NCI-H128 (cell line): ENCODE results near the gene OR10AG1.

Experiments
- DNase-seq: peaks from one replicate; lab custom pipeline; 2025; ENCODE audit not compliant: unreplicated experiment; lab: John Stamatoyannopoulos, UW

The OR10AG1 gene, protein sequence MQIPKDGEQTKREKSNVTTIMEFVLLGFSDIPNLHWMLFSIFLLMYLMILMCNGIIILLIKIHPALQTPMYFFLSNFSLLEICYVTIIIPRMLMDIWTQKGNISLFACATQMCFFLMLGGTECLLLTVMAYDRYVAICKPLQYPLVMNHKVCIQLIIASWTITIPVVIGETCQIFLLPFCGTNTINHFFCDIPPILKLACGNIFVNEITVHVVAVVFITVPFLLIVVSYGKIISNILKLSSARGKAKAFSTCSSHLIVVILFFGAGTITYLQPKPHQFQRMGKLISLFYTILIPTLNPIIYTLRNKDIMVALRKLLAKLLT

DNA sequence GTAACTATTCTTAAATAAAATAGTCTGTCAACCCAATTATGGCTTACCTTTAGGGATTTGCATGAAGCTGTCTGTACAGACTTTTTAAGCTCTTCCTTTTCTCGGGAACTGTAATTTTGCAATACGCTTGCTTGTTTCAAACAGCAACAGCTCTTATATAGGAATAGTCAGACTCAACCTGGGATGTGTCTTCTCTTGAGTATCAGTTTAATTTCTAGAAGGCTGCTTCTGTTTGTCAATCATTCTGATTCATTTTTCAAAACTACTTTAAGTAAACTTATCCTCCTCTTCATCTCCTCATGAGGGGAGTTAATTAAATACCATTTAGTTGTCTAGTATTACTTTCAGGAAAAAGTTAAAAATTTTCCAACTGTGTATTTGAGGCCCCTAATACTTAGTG is at the start of gene OR10AG1:
TSS of gene OR10AG1 (minus strand) at position 101 of the 400 bp plus-strand sequence. CDS start at position 63, 38 bp downstream.
- DNase-seq, result no peak

DNA sequence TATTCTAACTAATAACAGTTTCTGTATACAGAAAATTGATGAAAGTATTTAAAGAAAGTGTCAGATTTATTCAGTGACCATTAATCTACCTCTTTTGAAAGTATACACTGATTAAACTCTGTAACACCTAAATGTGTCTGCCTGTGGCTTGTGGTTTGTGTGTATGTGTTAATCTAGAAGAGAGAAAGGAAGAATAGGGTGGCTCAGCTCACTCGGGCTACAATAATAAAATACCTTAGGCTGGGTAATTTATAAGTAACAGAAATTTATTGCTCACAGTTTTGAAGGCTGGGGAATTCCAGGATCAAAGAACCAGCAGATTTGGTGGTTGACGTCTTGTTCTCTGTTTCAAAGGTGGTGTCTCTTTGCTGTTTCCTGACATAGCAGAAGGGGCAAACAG is 44.1 kb upstream of the OR10AG1 start:
- DNase-seq, result no peak

DNA sequence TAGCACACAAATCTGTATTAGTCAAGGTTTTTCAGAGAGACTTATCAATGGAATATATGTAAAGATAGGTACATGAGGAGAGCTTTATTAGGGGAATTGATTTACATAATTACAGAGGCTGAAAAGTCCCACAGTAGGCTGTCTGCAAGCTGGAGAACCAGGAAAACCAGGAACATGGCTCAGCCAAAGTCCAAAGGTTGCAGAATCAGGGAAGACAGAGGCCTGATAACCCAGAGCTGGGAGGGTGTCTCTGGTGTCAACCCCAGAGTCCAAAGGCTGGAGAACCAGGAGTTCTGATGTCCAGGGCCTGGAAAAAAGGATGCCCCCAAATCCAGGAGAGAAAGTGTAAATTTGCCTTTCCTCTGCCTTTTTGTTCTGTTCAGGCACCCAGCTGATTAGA is 41.0 kb upstream of the OR10AG1 start:
- no peak for DNase-seq

DNA sequence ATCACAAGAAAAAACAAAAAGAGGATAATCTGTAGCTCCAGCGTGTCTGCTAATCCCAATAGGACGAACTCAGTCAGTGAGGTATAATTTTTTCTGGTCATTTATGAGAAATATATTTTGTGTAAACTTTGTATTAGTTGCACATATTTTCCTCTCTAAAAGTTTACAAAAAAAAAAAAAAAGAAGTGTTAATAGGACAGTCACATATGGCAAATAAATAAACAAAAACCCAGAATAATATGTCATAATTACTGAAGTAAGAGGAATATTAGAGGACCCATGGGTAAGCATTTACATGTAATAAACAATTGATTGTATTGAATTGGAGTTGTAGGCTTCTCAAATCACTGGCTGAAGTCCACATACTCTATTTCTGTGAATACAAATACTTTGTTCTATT is 24.8 kb upstream of the OR10AG1 start, which contains the start of gene OR5F1:
TSS of gene OR5F1 (minus strand) at position 101 of the 400 bp plus-strand sequence. CDS start at position 101, 0 bp downstream.
- no peak for DNase-seq

DNA sequence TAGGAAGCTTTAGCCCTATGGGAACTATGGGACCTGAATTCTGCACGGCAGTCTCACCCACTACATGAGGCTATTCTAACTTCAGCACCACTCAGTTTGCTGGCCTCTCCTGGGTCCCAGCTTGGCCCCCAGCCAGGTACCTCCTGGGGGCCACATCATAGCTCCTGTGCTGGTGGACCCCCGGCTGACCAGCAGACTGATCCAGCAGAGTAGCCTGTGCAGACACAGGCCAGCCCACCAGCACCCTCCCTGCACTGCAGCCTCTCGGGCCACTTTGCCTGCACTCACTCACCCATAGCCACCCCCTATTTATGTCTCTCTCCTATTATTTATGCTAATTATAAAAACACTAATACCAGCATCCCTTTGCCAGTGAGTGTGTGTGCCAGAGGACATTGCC is 1.2 kb upstream of the OR10AG1 start:
- DNase-seq, result no peak

DNA sequence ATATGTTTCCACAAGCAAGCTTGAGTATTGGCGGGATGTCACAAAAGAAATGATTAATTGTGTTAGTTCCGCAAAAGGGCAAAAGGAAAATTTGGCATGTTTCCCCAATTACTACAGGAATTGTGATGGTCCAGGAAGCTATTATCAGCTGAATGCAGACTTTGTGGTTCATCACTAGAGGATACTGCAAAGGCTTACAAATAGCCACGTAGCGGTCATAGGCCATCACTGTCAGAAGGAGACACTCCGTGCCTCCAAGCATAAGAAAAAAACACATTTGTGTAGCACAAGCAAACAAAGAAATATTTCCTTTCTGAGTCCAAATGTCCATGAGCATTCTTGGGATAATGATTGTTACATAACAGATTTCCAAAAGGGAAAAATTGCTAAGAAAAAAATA is 1.8 kb downstream of the OR10AG1 start:
- no peak for DNase-seq

DNA sequence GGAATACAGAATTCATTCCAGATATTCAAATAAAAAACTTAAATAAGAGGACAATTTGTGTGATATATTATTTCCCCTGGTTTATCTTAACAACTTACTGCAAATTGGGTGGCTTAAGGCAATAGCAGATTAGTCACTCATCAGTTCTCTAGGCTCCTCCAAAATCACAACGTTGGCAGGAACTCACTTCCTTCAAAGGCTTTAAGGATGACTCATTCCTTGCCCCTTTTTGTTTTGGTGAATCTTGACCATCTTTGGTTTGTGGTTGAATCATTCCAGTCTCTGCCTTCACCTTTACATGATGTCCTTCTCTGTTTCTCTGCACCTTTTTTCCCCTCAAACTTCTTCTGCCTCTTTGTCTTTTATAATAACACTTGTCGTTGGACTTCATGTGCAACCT is 3.4 kb downstream of the OR10AG1 start:
- DNase-seq, result no peak

DNA sequence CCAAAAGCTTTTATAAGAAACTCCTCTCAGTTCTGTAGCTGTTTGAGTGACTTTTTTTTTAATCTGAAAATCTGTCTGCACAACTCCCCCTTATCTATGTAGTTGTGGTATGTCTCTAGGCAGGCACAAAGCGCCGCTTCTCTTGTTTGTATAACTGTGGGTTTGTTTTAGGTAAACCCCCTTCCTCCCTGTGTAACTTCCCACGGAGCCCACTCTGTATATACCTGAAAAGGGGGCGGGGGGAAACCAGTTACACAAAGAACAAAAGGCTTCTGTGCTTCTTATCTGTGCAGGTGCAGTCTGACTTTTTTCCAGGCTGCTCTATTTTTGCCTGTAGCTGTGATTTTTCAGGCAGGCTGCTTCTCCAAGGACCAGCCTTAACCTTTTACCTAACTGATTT is 13.2 kb downstream of the OR10AG1 start:
- DNase-seq, result no peak

DNA sequence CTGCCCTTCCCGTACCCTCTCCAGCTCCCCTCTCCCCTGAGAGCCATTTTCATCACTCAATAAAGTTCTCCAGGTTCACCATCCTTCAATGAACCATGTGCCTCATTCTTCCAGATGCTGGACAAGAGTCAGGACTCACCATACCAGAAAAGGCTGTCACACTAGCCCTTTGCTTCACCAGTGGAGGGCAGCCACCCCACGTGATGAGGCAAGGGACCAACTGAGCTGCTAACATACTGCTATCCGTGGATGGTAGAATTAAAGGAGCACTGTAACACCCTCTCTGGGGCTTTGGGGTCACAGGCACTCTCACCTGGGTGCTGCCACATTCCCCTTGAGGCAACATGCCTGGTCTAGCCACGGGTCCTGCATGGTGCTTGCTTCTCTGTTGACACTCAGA is 20.4 kb downstream of the OR10AG1 start:
- DNase-seq, result no peak

DNA sequence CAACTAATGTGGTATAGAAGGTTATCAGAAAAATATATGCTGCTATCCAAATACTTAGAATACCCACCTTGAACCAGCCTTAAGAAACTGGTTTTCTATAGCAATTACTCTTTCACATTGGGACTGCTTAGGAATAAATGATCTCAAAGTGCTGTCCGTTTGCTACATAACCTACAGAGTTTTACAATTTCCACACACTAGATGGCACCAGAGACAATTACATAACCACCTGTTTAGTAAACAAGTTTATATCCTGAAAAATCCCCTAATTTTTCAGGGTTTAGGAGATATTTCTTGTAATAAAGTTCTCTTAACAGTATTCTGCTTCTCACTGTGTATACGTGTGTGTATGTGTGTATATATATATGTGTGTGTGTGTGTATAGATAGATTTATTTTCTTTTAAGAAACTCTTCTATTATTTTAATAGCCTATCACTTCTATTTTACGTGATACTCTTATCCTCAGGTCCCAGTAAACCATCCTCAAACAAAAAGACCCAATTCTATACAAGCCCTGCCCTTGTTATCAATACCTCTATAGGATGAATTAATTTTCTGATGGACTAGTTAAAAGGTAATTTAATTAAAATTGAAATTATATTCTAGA is 26.9 kb downstream of the OR10AG1 start:
- DNase-seq, result no peak

DNA sequence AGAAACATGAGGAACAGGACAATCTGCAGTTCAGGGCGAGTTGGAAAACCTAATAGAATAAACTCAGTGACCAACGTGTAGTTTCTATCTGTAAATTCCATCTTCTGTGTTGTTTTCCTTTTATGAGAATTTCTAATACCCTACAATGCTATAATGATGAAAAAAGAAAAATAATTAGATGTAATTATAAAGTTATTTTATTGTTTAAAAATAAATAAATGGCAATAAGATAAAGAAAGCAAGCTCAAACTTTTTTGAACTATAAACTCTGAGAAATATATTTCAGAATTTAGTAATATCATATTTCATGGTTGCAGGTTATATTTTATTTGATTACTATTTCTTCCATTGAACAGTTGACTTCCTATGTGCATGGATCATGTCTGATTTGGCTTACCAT is 33.4 kb downstream of the OR10AG1 start, which contains the start of gene OR5I1:
TSS of gene OR5I1 (minus strand) at position 101 of the 400 bp plus-strand sequence. CDS start at position 101, 0 bp downstream.
- DNase-seq, result no peak

DNA sequence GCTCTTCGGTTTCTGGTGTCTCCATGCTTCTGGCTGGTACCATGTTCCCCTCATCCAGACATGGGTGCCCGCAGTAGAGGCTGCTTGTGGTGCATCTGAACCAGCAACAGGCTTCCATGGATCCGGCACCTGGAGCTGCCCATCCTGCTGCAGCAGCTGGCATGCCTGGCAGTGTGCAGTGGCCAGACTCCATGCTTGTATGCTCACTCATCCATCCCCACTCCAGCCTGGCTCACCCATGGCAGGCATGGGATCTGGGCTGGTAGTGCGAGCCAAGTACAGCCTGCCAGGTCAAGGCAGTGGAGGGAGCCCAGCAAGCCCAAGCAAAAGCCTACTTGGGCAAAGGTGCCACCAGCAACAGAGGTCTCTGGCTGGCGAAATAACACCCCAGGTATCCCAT is 49.2 kb downstream of the OR10AG1 start:
- no peak for DNase-seq
